A549 (cell line): ENCODE measurements around the gene ACVRL1.

Experiments used
- CTCF ChIP-seq: fragments of >200 bp; sonication (Bioruptor Twin); formaldehyde crosslinking; IDR thresholded peaks from 3 replicates; pipeline ENCODE4 v1.5.1; 2016
- EP300 ChIP-seq, 2 experiments: fragments of >200 bp; sonication (Bioruptor Twin); formaldehyde crosslinking; IDR thresholded peaks; 2 replicates in 1 of 2; 3 replicates in 1 of 2; pipeline ENCODE4 v1.6.1; 2016 to 2017
- ESRRA ChIP-seq: fragments of 150-350 bp; IDR thresholded peaks from 2 replicates; pipeline ENCODE4 v1.6.1; 2014; ENCODE audit warnings: mild to moderate bottlenecking, low read length, borderline replicate concordance
- JUNB ChIP-seq: fragments of >200 bp; sonication (Bioruptor Twin); formaldehyde crosslinking; IDR thresholded peaks from 2 replicates; pipeline ENCODE4 v1.6.1; 2016
- NFE2L2 ChIP-seq: fragments of 150-350 bp; conservative IDR thresholded peaks from 2 replicates; pipeline ENCODE4 v1.6.1; 2014; ENCODE audit warnings: low read length
- RFX5 ChIP-seq: fragments of 450-650 bp; IDR thresholded peaks from 2 replicates; pipeline ENCODE4 v1.7.1; 2014; ENCODE audit warnings: antibody characterized with exemption, mild to moderate bottlenecking, moderate library complexity

GRCh38 chr12:51904951-51905470 is 2.3 kb upstream of the ACVRL1 start:
- TF ChIP-seq ESRRA (no peak), CTCF (no peak), RFX5 (no peak), JUNB (no peak), NFE2L2 (no peak), EP300 (IDR thresholded peaks at IDR 0.05) (no peak)
